K562 (cell line): Measurements from ENCODE around the gene REXO2. TPM values are rescaled to one million over a fixed set of nuclear protein-coding genes. Genes with fewer than 3 reads are reported as not detected.

Source experiments
- AFF1 ChIP-seq, 2 experiments: fragments of 450-650 bp; IDR thresholded peaks; 2 replicates each; pipeline ENCODE4 v1.6.1; 2018; ENCODE audit warnings: mild to moderate bottlenecking in 2 of 2, low read depth in 1 of 2; ENCODE audit not compliant: partially characterized antibody in 2 of 2
- BRD9 ChIP-seq: fragments of 450-650 bp; IDR thresholded peaks from 2 replicates; pipeline ENCODE4 v1.6.1; 2018; ENCODE audit warnings: low read depth; ENCODE audit not compliant: partially characterized antibody
- FOSL1 ChIP-seq: fragments of 200-800 bp; sonication (Bioruptor generic); conservative IDR thresholded peaks from 2 replicates; pipeline ENCODE4 v1.6.1; 2016; ENCODE audit warnings: missing genetic modification characterization, missing compliant biosample characterization
- HMGXB4 ChIP-seq: sonication (generic); formaldehyde crosslinking; IDR thresholded peaks from 2 replicates; pipeline ENCODE4 v1.8.1; 2023; ENCODE audit warnings: mild to moderate bottlenecking, missing genetic modification reagents
- MAFK ChIP-seq: IDR thresholded peaks from 2 replicates; pipeline ENCODE4 v1.6.1; 2011; ENCODE audit warnings: low read length, improper control_type of control experiment
- MCM5 ChIP-seq: fragments of 450-650 bp; IDR thresholded peaks from 2 replicates; pipeline ENCODE4 v1.6.1; 2016; ENCODE audit warnings: low read depth
- NFRKB ChIP-seq: fragments of 450-650 bp; IDR thresholded peaks from 2 replicates; pipeline ENCODE4 v1.6.1; 2016; ENCODE audit warnings: low read depth
- PHF8 ChIP-seq: fragments of 200-600 bp; sonication (generic); IDR thresholded peaks from 2 replicates; pipeline ENCODE4 v1.6.1; 2012; ENCODE audit warnings: mixed run types, mild to moderate bottlenecking, inconsistent platforms, low read length, moderate library complexity, borderline replicate concordance
- POLR2B ChIP-seq: fragments of 450-650 bp; IDR thresholded peaks from 2 replicates; pipeline ENCODE4 v1.6.1; 2018; ENCODE audit warnings: low read depth; ENCODE audit not compliant: partially characterized antibody
- RBBP5 ChIP-seq: fragments of 200-600 bp; sonication (generic); IDR thresholded peaks from 2 replicates; pipeline ENCODE4 v1.6.1; 2012; ENCODE audit warnings: borderline replicate concordance, mild to moderate bottlenecking, low read length, control low read depth, inconsistent platforms; ENCODE audit not compliant: insufficient read depth, poor library complexity, severe bottlenecking
- SIN3A ChIP-seq, 2 experiments: fragments of 150-350 bp in 1 of 2; IDR thresholded peaks; 2 replicates each; pipeline ENCODE4 v1.6.1; 2011 to 2016; ENCODE audit warnings: borderline replicate concordance in 2 of 2, low read depth in 2 of 2, low read length in 2 of 2, mild to moderate bottlenecking in 2 of 2, moderate library complexity in 2 of 2; ENCODE audit not compliant: control insufficient read depth in 1 of 2
- TAF7 ChIP-seq: fragments of 450-650 bp; IDR thresholded peaks from 2 replicates; pipeline ENCODE4 v1.6.1; 2016; ENCODE audit warnings: missing genetic modification characterization, missing compliant biosample characterization
- polyA plus RNA-seq, 8 experiments: library from polyadenylated mRNA; depleted of rRNA in 4 of 8; stranded (reverse) in 5 of 8; unstranded in 3 of 8; fragments of >200 nt; fragmentation: Nextera tagmentation in 2 of 8; fragmentation: Illumina TruSeq in 1 of 8; extraction: Ambion mirVana in 2 of 8; extraction: Trizol in 1 of 8; gene quantifications; 2 replicates each; pipeline versions ENCODE4 v1.2.1 to v1.2.3, GENCODE V29; 2011 to 2014; ENCODE audit warnings: inconsistent platforms in 1 of 8, missing spikeins in 1 of 8
- total RNA-seq, 7 experiments: library from RNA; depleted of rRNA in 6 of 7; stranded (reverse); fragments of >200 nt in 6 of 7; fragmentation: Illumina TruSeq in 2 of 7; extraction: Trizol in 2 of 7; gene quantifications; 2 replicates each; pipeline versions ENCODE4 v1.2.1 to v1.2.3, GENCODE V29; 2011 to 2021; ENCODE audit warnings: low replicate concordance in 1 of 7
- TF ChIP-seq, protein P1 (sequence below), 3 experiments: fragments of 200-800 bp in 1 of 3; fragments of 250-450 bp in 1 of 3; fragments of 450-650 bp in 1 of 3; sonication (Bioruptor Pico) in 1 of 3; sonication (Bioruptor generic) in 1 of 3; formaldehyde crosslinking in 1 of 3; IDR thresholded peaks; 2 replicates each; pipeline versions ENCODE4 v1.6.1 to v1.8.0; 2016 to 2022; ENCODE audit warnings: mild to moderate bottlenecking in 2 of 3, missing genetic modification characterization in 2 of 3, missing compliant biosample characterization in 1 of 3, moderate library complexity in 1 of 3

REXO2 gene
- total and polyA plus RNA-seq, 9 of the 15 experiments (the other 6 are each of a cell fraction or from before 2014, with no cell fraction given), result 143 to 370 (median 193) TPM

DNA sequence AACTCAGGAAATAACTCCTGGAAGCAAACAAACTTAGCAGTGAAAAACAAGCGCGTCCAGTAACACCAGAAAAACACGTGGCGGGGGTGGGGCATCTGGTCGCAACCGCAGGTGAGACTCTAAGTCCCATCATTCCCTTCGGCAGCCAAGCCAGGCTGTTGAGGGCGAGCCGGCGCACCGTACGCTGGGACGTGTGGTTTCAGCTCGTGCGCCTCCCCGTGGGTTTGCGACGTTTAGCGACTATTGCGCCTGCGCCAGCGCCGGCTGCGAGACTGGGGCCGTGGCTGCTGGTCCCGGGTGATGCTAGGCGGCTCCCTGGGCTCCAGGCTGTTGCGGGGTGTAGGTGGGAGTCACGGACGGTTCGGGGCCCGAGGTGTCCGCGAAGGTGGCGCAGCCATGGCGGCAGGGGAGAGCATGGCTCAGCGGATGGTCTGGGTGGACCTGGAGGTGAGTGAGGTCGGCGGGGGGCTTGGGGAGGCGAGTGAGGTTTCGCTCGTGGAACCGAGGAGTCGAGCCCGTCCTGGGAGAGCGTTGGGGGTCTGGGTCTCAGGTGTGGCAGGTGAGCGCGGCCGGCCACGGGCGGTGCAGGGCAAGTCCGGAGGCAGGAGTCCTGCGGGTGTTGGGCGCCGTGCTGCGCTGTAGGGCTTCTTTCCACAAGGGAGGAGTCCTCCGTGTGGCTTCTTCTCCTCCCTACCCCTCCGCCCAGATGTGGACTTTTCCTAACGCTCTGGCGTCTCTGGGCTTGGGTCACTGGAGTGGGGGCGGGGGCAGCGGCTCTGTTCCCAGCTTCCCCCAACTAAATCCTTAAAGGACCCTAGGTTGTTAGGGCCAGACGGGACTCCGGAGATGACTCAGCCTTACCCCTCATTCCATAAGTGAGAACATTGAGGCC, at the start of gene REXO2 (continued):
- TF ChIP-seq HMGXB4 (peak; percentile 71; the same call in 1 of the 2 replicates), FOSL1 (tag) (peak; percentile 59), SIN3A (IDR thresholded peaks at IDR 0.05; ENCODE audit: borderline replicate concordance in 2 of 2, control insufficient read depth in 1 of 2, low read depth in 2 of 2, low read length in 2 of 2) (peak; percentile 77 to 86; a peak in 1 of 4 replicates), POLR2B (peak; percentile 81), NFRKB (peak; percentile 45; the same call in 1 of the 2 replicates), MCM5 (no peak), PHF8 (peak; percentile 85; the same call in 1 of the 2 replicates), AFF1 (IDR thresholded peaks at IDR 0.05; ENCODE audit: low read depth in 1 of 2, partially characterized antibody in 2 of 2) (peak in 1 of 2 experiments; percentile 98), TAF7 (tag) (peak; percentile 50), RBBP5 (peak; percentile 67), MAFK (0 out of 2 replicates have a peak, but pooled peaks have one; percentile 17), BRD9 (no peak)
- TF ChIP-seq, protein P1, sequence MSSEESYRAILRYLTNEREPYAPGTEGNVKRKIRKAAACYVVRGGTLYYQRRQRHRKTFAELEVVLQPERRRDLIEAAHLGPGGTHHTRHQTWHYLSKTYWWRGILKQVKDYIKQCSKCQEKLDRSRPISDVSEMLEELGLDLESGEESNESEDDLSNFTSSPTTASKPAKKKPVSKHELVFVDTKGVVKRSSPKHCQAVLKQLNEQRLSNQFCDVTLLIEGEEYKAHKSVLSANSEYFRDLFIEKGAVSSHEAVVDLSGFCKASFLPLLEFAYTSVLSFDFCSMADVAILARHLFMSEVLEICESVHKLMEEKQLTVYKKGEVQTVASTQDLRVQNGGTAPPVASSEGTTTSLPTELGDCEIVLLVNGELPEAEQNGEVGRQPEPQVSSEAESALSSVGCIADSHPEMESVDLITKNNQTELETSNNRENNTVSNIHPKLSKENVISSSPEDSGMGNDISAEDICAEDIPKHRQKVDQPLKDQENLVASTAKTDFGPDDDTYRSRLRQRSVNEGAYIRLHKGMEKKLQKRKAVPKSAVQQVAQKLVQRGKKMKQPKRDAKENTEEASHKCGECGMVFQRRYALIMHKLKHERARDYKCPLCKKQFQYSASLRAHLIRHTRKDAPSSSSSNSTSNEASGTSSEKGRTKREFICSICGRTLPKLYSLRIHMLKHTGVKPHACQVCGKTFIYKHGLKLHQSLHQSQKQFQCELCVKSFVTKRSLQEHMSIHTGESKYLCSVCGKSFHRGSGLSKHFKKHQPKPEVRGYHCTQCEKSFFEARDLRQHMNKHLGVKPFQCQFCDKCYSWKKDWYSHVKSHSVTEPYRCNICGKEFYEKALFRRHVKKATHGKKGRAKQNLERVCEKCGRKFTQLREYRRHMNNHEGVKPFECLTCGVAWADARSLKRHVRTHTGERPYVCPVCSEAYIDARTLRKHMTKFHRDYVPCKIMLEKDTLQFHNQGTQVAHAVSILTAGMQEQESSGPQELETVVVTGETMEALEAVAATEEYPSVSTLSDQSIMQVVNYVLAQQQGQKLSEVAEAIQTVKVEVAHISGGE (CRISPR knock-in tag; IDR thresholded peaks at IDR 0.05), result peak in 1 of 3 experiments; percentile 61; a peak in 1 of 6 replicates
